ENCODE measurements around the gene CH25H. TPM values are rescaled to one million over a fixed set of nuclear protein-coding genes. Genes with fewer than 3 reads are reported as not detected.

CH25H gene
- polyA plus RNA-seq, 3 donors: 0.11 to 0.22 (median 0.13) TPM

DNA sequence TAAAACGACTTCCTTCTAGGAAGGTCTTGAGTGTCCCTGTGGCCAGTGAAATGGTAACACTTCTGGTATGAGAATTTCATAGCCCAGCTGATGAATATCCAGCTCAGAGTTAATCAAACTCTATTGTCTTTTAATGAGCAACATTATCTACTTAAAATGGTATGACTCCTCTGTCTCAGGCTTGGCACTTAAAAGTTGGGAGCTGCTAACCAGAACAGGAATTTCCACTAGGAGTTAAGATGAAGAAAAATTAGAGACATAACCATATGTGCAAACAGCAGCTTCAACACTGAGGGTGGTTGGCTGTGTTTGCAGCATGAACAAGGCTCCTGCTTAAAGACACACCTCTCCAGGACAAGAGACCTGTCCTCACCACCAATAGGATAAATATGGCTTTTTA, 46.8 kb downstream of the CH25H start:
- no peak for DNase-seq (ENCODE audit: low read depth in 3 of 3, low spot score in 2 of 3)

DNA sequence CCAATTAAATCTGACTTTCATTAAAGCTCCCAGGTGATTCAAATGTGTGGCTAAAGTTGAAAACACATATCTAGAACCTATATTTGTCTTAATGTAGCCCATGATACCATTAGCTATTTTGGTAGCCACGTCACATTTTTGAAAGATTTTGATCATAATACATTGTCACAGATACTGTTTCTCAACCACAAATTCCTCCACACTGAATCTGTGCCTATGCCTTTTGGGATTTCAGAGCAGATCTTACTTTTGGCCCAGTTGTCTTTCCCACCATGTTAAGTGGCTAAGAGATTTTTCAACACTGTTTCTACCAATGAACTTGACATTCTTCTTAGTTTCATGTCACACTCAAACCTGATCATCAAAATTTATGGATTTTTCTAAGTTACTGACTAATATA, 47.4 kb downstream of the CH25H start:
- no peak for DNase-seq (ENCODE audit: low read depth in 3 of 3, low spot score in 2 of 3)

GRCh38 chr10:89159316-89159715, 47.8 kb downstream of the CH25H start:
- DNase-seq (ENCODE audit: low read depth in 3 of 3, low spot score in 2 of 3): no peak

- DNase-seq (ENCODE audit: low read depth in 3 of 3, low spot score in 2 of 3): no peak
These were observed 48.7 kb downstream of the CH25H start for GRCh38 chr10:89158446-89158845.

- DNase-seq (ENCODE audit: low read depth in 3 of 3, low spot score in 2 of 3): no peak
These were observed 50.8 kb downstream of the CH25H start for GRCh38 chr10:89156161-89156835.

Other genes with a start within 250 kb of the CH25H start
- gene FAS, start 216.5 kb downstream of the CH25H start, polyA plus RNA-seq (ENCODE audit: insufficient read length in 3 of 3): 10 to 100 TPM; 12.4 to 12.9 (median 12.5) TPM
- gene LIPA, start 44.5 kb upstream of the CH25H start, polyA plus RNA-seq (ENCODE audit: insufficient read length in 3 of 3): 10 to 100 TPM; 51.8 to 55.7 (median 53.8) TPM
- gene IFIT2, start 94.7 kb upstream of the CH25H start, polyA plus RNA-seq (ENCODE audit: insufficient read length in 3 of 3): 10 to 100 TPM in 2 of 3 donors, 1 to 10 TPM in 1; 9.9 to 10.5 (median 10.4) TPM
- gene IFIT3, start 120.7 kb upstream of the CH25H start, polyA plus RNA-seq (ENCODE audit: insufficient read length in 3 of 3): 10 to 100 TPM; 17.4 to 19.1 (median 18.1) TPM
- under 1 TPM; 0.11 to 0.14 (median 0.12) TPM for gene IFIT1B, start 170.7 kb upstream of the CH25H start, polyA plus RNA-seq (ENCODE audit: insufficient read length in 3 of 3)
- gene IFIT1, start 185.3 kb upstream of the CH25H start, polyA plus RNA-seq (ENCODE audit: insufficient read length in 3 of 3): 10 to 100 TPM; 19.1 to 22.9 (median 20.9) TPM
- gene IFIT5, start 207.3 kb upstream of the CH25H start, polyA plus RNA-seq (ENCODE audit: insufficient read length in 3 of 3): 10 to 100 TPM; 14.3 to 21.3 (median 18.0) TPM